ES-I3 (cell line): ENCODE results near the gene CAMK1D.
"Not testable (repeated sequence)": the region's sequence is repeated elsewhere in the genome, so short reads cannot be mapped to it uniquely, and the experiment has no call there.

Experiments used
- H3K36me3 ChIP-seq: 2 replicates; pipeline ENCODE4 v1.6.1; 2013; ENCODE audit warnings: mild to moderate bottlenecking, low read length, control low read depth, moderate library complexity; ENCODE audit not compliant: insufficient read depth
- H3K4me1 ChIP-seq: 2 replicates; pipeline ENCODE4 v1.6.1; 2013; ENCODE audit warnings: mild to moderate bottlenecking, control low read depth, low read length; ENCODE audit not compliant: insufficient read depth
- H3K9ac ChIP-seq: 2 replicates; pipeline ENCODE4 v1.6.1; 2013; ENCODE audit warnings: low read depth, mild to moderate bottlenecking, low read length, moderate library complexity
- H3K9me3 ChIP-seq: 2 replicates; pipeline ENCODE4 v1.6.1; 2013; ENCODE audit warnings: mild to moderate bottlenecking, low read length, moderate library complexity; ENCODE audit not compliant: control insufficient read depth, insufficient read depth

CAMK1D gene

DNA sequence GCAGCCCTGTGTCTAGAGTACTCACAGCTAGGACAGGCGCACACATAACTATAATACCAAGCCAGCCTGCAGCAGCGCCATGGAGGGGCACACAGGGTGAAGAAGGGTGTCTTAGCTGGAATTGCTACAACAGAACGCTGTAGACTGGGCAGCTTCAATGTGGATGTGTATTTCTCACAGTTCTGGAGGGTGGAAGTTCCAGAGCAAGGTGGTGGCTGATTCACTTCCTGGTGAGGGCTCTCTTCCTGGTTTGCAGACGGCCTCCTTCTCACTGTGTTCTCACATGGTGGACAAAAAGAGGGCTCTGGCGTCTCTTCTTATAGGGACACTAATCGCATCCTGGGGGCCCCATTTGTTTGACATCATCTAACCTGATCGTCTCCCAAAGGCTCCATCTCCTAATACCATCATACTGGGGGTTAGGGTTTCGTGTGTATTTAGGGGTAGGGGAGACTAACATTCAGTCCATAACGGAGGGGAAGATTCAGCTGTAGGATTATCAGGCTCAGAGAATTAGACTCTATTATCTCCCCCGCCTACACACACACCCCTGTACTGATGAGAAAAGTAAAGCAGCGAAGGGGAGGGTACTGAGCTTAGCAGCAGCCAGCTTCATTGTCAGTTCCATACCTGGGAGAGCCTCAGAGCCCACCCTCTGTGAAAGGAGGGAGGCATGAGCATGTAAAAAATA is 363.1 kb downstream of the CAMK1D start:
- Histone ChIP-seq H3K4me1 (peaks cover 16% of the 10 kb centered on the region), H3K9me3 (no peaks in the 10 kb centered on the region), H3K9ac (no peak overlapping the region), H3K36me3 (no peaks in the 10 kb centered on the region)

DNA sequence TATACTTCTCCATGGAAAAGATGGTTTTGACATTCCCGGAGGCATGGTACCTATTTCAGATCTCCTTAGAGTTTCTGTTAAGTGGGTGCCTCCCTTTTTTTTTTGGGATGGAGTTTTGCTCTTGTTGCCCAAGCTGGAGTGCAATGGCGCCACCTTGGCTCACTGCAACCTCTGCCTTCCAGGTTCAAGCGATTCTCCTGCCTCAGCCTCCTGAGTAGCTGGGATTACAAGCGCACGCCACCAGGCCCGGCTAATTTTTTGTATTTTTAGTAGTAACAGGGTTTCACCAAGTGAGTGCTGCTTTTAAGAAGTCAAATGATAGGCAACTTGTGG is 363.6 kb downstream of the CAMK1D start:
- H3K4me1 ChIP-seq = peaks cover 11% of the 10 kb centered on the region

DNA sequence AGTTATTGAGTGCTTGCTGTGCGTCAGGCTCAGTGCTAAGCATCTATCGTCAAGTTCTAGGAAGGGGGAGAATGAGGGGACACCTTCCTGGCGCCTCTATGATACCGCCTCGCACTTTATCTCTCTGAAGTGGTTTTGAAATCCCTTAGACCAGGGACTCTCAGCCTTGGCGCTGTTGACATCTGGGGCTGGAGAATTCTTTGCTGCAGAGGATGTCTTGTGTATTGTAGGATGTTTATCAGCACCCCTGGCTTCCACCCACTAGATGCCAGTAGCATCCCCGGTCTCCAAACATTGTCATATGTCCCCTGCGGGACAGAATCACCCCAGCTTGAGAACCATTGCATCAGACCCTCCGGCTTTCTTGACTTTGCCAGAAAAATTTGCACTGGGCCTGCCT is 366.7 kb downstream of the CAMK1D start:
- H3K36me3 ChIP-seq = no peaks in the 10 kb centered on the region
- peaks cover 4% of the 10 kb centered on the region; the same call in 1 of the 2 replicates for H3K4me1 ChIP-seq
- H3K9me3 ChIP-seq = no peaks in the 10 kb centered on the region

More for the DNA sequence above, 363.6 kb downstream of the CAMK1D start:
- not testable (repeated sequence) for H3K36me3 ChIP-seq, H3K9ac ChIP-seq, H3K9me3 ChIP-seq

DNA sequence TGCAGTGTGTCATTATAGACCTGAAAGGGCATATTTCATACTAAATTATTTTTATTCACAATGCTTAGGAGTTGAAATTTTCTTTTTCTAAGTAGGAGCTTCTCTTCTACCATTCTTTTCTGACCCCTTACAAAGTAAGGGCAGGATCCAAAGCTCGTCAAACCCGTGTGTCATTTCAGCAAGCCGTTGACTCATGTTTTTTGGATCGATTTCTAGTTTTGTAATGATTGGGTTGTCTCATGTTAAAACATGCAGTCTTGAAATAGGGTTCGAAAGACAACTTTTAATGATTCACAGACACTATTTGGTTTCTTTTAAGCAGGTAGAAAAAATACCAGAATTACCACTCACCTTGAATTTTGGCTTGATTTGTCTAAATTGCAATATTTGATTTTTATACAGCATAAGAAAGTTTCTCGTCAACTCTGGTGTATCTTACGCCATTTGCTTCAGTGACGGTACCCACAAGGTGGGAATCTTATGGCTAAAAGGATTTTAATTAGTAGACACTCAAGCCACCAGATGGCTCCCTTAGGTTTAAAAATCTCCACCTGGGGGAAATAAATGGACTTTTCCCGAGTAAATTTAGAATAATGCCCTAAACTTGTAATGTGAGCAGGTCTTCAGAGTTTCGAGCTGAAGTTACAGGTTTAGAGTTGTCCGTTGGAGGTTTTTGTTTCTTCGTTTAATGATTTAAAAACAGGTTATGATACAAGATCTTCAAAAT is 368.8 kb downstream of the CAMK1D start:
- no peaks in the 10 kb centered on the region for H3K36me3 ChIP-seq
- H3K4me1 ChIP-seq = no peaks in the 10 kb centered on the region
- H3K9ac ChIP-seq = no peak overlapping the region
- no peaks in the 10 kb centered on the region for H3K9me3 ChIP-seq

More for the DNA sequence above, 366.7 kb downstream of the CAMK1D start:
- no peak overlapping the region for H3K9ac ChIP-seq

DNA sequence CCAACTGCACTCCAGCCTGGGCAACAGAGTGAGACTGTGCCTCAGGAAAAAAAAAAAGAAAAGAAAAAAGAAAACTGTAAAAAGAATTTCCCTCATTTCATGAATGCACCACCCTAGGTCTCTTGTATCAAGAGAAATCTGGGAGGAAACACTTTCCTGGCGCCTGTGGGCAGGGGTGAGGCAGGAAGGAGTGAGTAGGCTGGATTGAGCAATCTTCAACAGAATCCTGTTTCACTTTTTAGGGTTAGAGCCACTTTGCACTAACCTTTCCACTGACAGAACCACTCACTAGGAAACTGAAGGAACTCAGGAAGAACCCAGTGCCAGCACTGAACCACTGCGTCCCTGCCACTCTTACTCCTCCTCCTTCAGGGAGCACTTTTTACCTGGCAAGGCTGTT is 370.0 kb downstream of the CAMK1D start:
- no peaks in the 10 kb centered on the region for H3K4me1 ChIP-seq
- no peaks in the 10 kb centered on the region for H3K9me3 ChIP-seq
- H3K9ac ChIP-seq = no peak overlapping the region
- H3K36me3 ChIP-seq = no peaks in the 10 kb centered on the region

DNA sequence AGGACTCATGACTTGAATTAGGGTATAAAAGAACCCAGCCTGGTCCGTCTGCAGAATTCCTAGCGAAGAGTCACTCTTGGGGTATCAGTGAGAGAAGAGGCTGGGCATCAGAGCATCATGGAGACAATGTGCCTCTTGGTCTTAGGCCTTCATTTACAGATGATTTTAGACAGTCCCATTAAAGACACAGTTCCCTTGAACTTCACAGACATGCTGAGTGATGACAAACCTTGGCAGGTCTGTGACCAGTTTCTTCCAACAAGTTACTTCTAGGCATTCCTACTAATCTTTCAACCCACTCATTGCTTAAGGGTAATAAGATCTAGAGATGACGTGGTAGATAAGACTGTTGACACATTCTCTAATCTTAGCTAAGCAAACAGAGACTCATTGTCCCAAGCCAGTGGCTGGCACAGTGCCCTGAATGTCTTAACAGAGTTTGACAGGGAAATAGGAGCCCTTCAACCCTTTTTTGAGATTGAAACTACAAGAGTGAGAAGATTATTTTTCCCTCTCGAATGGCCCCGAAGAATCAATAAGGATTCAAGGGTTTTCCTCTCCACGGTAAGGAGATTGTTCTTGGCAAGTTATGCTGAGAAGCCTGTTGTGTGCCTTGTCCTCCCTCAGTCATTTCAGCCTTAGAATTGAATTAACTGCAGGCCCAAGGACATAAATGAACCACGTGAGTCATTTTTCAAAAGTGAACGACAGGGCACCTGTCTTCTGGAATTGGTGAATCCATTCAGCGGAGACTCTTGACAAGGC is 371.1 kb downstream of the CAMK1D start:
- Histone ChIP-seq H3K4me1 (no peaks in the 10 kb centered on the region), H3K9me3 (no peaks in the 10 kb centered on the region), H3K36me3 (no peaks in the 10 kb centered on the region), H3K9ac (no peak overlapping the region)

DNA sequence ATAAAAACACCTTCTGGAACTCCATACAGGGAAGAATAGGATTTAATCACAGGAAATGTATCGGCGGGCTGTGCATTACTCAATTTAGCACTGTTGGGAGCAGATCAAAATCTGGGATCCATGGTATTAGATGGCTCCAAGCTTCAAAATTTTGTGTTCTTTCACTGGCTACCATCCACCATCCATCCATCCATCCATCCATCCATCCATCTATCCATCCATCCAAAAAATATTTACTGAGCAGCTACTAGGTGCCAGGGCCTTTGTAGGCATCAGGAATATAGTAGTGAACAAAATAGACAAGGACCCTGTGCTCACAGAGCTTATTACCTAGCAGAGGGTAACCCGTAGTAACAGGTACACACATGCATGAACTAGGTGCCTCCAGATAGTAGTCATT is 372.0 kb downstream of the CAMK1D start:
- Histone ChIP-seq H3K9ac (no peak overlapping the region), H3K9me3 (no peaks in the 10 kb centered on the region), H3K4me1 (no peaks in the 10 kb centered on the region), H3K36me3 (no peaks in the 10 kb centered on the region)

DNA sequence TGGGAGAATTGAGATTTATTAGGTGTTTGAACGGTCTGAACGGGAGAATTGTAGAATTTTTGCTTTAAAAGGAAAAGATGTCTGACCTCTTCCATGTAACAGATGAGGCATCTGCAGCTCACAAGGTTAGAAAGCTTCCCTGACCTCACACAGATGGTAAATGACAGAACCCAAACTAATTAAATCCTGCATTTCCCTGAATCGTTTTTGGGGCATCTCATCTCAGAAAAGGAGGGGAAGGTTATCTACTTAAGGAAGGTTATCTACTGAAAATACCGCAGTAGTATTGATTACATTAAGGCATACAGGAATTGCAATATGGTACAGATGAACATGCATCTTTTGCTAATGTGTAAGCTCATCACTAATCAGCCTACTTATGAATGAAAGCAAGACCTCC is 373.9 kb downstream of the CAMK1D start:
- Histone ChIP-seq H3K9me3 (no peaks in the 10 kb centered on the region), H3K9ac (no peak overlapping the region), H3K36me3 (no peaks in the 10 kb centered on the region), H3K4me1 (no peaks in the 10 kb centered on the region)

DNA sequence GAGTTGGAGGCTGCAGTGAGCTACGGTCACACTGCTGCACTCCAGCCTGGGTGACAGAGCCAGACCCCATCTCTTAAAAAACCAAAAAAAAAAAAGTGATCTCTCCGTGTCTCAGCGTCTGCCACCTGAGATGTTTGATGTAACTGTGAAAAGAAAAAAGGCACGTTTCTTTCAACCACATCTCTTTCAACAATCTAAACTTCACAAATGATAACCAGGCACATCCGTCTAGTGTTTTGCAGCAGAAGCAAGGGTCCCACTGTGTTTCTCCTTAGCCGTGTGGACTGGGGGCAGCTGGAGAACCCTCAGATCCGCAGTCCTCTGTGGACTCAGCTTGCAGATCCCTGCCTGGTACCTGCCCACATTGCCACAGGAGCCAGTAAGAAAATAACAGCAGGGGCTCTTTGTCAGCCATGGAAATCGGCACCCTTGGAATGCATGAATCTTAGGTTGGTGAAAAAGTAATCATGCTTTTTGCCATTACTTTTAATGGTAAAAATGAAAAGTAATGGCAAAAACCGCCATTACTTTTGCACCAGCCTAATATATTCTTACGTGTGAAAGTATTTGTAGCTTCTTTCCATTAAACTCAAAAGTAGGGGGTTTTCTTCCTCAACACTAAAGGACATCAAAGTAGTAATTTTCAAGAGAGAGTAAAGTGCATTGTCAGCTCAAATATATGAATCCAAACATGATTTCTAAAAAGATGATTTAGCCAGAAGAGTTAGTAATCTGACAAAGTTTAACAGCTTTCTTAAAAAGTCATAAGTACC is 375.6 kb downstream of the CAMK1D start:
- Histone ChIP-seq H3K36me3 (no peaks in the 10 kb centered on the region), H3K9ac (no peak overlapping the region), H3K4me1 (no peaks in the 10 kb centered on the region), H3K9me3 (no peaks in the 10 kb centered on the region)

DNA sequence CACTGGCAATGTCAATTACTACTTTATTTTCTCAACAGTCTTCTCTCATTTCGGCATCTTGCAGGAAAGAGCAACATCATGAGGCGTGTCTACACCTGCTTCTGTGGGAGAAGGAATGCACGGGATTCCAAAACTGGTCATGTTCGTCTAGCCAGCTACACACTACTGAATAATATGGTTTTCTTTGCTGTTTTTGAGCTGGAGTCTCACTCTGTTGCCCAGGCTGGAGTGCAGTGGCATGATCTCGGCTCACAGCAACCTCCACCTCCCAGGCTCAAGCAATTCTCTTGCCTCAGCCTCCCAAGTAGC is 376.2 kb downstream of the CAMK1D start:
- not testable (repeated sequence) for H3K9me3 ChIP-seq, H3K36me3 ChIP-seq, H3K4me1 ChIP-seq, H3K9ac ChIP-seq

DNA sequence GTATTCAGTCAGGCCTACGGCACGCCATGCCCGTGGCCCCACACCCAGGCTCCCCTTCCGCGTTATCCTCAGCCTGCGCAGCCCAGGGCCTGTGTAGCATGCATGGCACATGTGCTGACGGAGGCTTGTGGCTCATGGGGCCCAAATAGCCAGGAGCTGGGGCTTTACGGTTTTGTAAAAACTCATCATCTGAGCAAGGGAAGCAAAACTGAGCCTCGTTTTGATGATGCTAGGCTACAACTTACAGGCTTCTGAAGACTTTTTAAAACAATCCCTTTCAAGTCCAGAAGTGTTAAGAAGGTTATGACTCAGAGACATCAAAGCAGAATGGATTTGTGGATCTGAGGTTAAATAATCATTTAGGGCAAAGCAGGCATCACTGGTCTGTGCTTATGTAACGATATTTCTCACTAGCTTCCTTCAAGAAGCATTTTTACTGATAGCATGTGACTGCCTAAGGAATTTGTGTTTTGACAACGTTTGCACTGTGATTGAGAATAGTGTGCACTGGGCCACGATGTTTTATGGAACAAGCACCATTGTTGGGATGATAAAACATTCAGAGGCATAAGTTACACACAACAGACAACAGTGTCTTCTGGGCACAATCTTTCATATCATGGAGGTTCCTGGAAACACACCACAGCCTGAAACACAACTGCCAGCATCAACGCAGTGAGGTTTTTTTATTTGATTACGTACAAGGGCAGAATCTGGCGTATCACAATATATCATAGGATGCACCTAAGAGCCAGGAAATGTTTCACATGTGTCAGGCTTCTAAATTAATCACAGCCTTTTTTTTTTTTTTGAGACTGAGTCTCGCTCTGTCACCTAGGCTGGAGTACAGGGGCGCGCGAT is 377.9 kb downstream of the CAMK1D start:
- no peaks in the 10 kb centered on the region for H3K9me3 ChIP-seq
- no peaks in the 10 kb centered on the region for H3K36me3 ChIP-seq
- no peak overlapping the region for H3K9ac ChIP-seq
- H3K4me1 ChIP-seq = no peaks in the 10 kb centered on the region

DNA sequence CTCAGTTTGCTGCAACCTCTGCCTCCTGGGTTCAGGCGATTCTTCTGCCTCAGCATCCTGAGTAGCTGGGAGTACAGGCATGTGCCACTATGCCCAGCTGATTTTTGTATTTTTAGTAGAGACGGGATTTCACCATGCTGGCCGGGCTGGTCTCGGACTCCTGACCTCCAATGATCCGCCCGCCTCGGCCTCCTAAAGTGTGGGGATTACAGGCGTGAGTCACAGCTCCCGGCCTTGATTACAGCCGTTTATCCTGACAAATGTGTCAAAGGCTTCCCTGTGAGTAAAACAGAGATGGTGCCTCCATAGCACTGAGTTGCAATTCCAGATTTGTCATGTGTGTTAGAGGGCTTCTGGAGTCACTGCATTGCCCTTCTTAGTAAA is 378.5 kb downstream of the CAMK1D start:
- H3K36me3 ChIP-seq = no peaks in the 10 kb centered on the region
- H3K4me1 ChIP-seq = no peaks in the 10 kb centered on the region
- no peaks in the 10 kb centered on the region for H3K9me3 ChIP-seq

DNA sequence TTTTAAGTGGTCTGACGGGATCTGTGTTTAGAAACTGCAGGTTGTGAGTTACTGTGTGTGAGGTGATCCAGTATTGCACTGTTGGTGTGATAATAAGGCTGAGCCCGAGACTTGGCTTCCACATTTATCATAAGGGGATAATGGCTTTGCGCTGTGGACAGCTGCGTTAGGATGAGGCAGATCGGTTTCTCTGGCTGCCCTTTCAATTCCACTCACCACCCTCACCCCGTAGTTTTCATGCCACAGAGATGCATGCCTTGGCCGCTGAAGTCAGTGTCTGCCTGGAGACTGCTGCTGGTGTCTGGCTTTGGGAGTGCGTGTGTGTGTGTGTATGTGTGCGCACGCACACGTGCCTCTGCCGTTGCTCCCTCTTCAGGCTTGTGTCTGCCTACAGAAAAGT is 379.1 kb downstream of the CAMK1D start:
- Histone ChIP-seq H3K9ac (no peak overlapping the region), H3K9me3 (no peaks in the 10 kb centered on the region), H3K36me3 (no peaks in the 10 kb centered on the region), H3K4me1 (no peaks in the 10 kb centered on the region)

More for the DNA sequence above, 378.5 kb downstream of the CAMK1D start:
- H3K9ac ChIP-seq = no peak overlapping the region

DNA sequence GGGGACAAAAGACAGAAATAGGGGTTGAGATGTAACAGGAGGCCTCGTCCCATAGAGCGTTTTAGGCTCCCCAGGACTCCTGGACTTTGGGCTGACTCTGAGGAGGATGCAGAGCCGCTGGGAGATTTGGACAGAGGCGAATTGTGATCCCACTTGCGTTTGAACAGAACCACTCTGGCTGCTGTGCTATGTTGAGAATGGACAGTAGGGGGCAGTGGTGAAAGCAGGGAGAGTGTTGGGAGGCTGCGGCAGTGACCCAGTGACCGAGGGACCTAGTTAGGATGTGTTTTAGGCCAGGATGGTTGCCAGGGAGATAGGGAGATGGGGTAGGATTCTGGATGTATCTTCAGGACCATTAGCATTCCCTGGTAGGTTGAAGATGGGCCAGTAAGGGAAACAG is 380.5 kb downstream of the CAMK1D start:
- Histone ChIP-seq H3K9ac (no peak overlapping the region), H3K4me1 (no peaks in the 10 kb centered on the region), H3K36me3 (no peaks in the 10 kb centered on the region), H3K9me3 (no peaks in the 10 kb centered on the region)
